COLO668 (cell line): ENCODE results near the gene SCN5A.

Source experiments
- DNase-seq: peaks from one replicate; lab custom pipeline; 2025; ENCODE audit not compliant: unreplicated experiment; lab: John Stamatoyannopoulos, UW

SCN5A gene

DNA sequence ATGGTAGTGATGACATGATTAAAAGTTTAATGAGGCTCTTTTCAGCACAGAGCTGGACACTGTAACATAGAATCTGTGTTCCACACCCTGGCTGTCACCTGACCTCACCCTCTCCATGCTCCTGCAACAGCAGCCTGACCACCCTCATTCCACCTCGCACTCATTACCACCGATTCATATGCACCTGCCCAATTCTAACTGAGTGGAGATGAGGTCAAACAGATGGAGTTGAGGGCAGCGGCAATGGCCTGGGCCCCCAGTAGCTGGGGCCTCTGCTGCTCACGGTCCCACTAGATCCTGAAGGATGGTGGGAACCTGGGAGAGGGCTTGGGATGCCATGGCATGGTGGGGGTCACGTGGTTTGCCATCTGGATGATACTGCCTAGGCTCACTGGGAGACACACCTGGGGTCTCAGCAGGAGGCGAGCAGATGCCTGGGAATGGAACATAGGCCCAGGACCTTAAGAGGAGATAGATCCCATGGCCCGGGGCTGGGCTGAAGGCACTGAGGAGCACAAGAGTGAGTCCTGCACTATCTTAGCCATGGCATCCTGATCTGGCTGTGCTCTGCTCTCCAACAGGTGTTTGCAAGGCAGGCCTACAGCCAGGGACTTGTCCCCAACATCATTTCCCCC, 1.3 kb downstream of the SCN5A start:
- DNase-seq, result no peak

DNA sequence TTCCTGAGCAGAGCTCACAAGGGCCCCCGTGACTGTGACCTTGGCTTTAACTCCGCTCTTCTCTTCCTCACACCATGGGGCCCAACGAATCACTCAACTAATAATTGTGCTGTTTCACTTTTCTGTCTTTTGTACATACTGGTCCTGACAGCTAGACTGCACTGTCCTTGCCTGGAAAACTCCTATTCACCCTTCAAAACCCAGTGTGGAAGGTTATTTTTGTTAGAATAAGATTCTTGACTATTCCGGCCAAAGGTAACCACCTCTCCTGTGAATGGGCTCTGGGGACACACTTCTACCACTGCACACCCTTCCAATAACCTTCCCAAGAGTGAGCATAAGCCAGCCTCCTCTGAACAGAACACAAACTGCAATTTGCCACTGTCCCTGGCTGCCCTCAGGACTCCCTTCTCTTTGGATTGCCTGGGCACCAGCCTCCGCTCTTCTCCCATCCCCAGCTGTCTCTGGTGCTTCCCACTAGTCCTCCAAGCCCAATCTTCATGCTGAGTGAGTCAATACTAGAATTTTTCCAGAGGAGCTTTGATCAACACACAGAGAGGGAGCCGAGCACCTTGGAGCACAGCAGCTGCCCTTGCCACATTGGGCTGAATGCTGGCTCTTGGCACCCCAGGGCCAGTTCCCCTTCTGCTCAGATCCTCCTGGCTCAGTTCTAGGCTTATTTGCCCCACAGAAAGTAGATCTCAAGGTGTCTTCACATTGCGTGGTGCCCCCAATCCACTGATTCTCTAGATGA, 2.1 kb downstream of the SCN5A start:
- DNase-seq, result no peak

GRCh38 chr3:38646630-38647029, 2.9 kb downstream of the SCN5A start:
- DNase-seq, result peak; percentile 14

DNA sequence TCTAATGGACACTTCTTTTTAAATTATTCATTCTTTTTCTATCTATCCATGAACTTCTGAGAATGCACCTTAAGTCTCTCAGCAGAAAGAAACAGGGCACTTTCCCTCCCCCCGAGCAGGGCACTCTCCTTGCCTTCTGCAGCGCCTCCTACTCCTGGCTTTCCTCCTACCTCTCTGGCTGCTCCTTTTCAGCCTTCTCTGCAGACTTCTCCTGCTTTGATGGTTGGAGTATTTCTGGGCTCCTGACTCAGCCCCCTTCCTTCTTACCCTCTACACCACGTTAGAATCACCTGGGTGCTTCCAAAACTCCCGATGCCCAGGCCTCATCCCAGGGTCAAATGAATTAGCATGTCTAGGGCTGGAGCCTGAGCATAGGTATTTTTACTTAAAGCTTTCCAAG, 3.4 kb downstream of the SCN5A start:
- no peak for DNase-seq

- DNase-seq, result no peak
Observed at GRCh38 chr3:38645601-38646000, 3.9 kb downstream of the SCN5A start.

GRCh38 chr3:38645076-38645475, 4.4 kb downstream of the SCN5A start:
- DNase-seq, result no peak

- DNase-seq, result no peak
Observed at GRCh38 chr3:38644662-38645053, 4.8 kb downstream of the SCN5A start.

- DNase-seq, result no peak
Observed at GRCh38 chr3:38644016-38644661, 5.3 kb downstream of the SCN5A start.

GRCh38 chr3:38643592-38643991, 5.9 kb downstream of the SCN5A start:
- no peak for DNase-seq

- no peak for DNase-seq
Observed at GRCh38 chr3:38643090-38643489, 6.4 kb downstream of the SCN5A start.

- DNase-seq, result no peak
Observed at GRCh38 chr3:38641461-38642110, 7.9 kb downstream of the SCN5A start.

DNA sequence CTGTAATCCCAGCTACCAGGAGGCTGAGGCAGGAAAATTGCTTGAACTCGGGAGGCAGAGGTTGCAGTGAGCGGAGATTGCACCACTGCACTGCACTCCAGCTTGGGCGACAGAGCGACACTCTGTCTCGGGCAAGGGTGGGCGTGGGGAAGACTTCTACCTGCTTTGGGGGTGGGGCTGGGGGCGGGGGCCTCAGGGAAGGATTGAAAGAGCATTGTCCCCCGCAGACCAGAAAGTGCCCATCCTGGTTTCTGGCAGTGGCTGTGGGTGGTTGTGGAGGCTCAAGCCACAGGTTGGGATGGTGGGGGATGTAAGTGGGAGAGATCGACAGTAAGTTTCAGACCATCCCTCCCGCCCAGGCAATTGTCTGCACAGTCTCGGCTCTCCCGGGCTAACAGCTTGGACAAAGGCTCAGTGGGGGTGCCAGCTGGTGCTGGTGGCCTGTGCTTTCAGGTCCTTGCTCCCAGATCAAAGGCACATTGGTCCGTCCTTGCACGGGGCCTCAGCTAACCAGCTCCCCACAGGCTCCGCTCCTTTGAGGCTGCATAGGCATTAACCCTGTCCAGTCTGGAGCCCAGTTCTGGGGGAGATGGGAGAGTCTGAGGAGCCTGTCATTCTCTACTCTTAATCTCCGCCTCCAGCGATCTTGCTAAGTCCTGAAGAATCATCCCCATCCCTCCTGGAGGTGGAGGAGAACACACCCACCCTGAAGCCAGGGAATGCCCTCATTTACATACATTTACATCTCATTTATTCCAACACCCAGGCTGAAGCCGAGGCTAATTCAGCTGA, 8.6 kb downstream of the SCN5A start:
- DNase-seq, result no peak

DNA sequence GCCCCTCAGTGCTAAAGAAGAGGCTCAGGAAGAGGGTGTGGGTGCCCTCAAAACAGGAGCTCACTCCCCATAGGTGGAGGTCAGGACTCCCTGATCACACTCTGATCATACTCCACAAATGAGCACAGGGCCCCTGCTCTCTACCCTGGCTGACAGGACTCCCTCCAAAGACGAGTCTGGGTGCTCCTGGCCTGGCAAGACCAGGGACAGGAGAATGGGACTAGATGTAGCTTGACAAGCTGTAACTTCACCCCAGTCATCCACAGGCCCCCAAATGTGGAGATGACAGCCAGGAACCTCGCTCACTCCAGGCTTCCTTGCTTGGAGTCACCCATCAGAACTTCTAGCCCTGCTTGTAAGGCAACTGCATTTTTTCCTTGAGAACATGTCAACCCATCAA, 11.1 kb downstream of the SCN5A start:
- no peak for DNase-seq

DNA sequence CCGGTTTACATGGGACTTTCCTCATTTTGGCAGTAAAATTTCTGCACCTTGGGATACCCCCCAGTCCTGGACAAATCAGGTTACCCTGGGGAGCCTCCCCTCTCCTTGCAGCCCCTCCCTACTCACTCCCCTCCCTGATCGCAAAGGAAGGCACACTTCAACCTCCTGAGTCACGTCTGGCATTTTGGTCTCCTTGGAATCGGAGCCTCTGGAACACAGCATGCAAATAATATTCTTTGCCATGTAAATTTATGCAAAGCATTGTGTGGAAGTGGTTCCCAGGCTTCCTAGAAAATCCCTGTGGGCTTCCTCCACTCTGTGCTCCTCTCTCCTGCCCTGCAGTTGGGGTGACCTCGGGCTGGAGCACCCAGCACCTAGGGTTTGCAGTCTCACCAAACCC, 11.6 kb downstream of the SCN5A start:
- DNase-seq, result no peak

- DNase-seq, result no peak
Observed at GRCh38 chr3:38636881-38637280, 12.6 kb downstream of the SCN5A start.

DNA sequence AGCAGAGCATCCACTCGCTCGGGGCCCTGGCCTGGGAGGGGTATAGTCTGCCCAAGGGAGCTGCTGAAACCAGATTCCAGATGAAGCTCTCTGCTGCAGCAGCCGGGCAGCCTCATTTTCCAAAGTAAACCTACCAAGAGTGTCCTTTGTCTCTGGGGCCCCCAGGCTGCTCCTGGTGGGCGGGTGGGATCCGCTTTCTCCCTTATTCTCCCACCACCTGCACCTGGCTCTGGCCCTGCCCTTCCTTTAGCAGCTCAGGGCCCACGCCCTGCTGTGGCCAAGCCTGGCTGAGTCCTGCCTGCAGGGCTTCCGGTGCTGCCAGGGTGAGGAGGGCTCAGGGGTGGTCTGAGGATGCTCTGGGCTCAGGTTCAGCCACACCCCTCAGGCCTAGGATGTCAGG, 13.0 kb downstream of the SCN5A start:
- DNase-seq, result peak; percentile 1

GRCh38 chr3:38634111-38634510, 15.4 kb downstream of the SCN5A start:
- no peak for DNase-seq

- no peak for DNase-seq
Observed at GRCh38 chr3:38632989-38633388, 16.5 kb downstream of the SCN5A start.

DNA sequence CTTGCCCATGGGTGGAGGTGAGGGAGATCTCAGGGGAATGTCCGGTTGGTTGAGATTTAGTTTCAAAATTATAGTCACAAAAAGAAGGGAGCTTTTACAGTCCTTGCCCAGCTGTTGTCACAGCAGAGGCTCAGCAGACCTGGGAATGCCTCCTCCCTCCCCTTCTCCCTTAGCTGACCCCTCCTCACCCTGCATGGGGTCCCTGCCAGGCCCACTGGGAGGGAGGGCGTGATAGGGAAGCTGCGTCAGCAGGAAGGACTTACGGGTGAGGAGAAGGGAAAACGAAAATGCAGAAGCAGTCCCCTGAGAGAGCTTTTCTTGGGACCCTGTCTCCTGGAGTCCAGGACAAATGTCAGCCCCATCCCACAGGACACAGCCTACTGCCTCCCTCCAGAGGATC, 18.9 kb downstream of the SCN5A start:
- no peak for DNase-seq

GRCh38 chr3:38630070-38630469, 19.4 kb downstream of the SCN5A start:
- no peak for DNase-seq

DNA sequence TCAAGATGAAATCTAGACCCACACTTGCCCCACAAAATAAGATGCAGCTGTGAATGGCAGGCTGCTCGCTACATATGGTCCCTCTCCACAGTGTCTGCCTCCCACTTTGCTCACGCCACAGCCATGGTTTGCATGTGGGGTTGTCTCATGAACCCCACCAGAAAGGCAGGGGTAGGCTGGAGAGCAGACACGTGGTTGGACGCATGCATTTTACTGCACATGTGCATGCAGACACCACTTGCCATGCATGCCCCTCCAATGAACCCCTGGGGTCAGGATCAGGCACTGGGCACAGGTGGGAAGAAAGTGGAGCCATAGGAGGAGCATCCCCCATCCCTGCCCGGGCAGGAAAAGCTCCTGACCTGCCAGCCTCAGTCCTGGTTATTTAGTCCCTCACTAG, 20.7 kb downstream of the SCN5A start:
- DNase-seq, result no peak
